ENCODE measurements around the gene VPS37D.

The VPS37D gene

DNA sequence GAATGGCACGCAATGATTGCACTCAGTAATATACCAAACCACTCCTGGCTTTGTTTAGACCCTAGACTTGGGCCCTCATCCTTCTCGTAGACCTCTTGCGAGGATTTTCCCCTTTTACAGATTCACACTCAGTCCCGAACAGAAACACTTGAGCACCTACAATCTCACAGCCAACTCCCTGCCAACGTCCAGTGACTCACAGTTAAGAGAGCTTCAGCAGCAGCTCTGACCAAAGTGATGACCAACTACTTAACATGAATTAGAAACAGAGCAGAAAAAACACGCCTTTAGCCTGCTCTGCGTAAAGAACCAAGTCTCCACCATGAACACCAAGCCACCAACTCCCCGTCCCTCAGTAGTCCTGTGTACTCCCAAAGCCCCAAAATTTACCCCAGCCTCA, 13.4 kb downstream of the VPS37D start:
- peak; percentile 60 for DNase-seq (ENCODE audit: low read depth)

DNA sequence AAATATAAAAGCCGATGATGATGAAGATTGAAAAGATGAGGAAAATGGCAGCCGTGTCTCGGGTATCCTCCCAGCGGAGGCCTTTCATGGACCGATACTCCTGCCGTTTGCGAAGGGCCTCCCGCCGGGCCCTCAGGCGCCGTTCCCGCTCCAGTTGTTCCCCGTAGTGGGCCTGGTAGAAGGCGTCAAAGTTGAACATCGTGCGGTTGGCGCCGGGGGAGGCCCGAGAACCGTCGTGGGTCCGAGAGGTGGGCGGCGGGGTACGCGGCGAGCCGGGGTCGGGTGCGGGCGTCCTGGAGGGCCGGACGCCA, 15.1 kb downstream of the VPS37D start:
- DNase-seq (ENCODE audit: low read depth): no peak

DNA sequence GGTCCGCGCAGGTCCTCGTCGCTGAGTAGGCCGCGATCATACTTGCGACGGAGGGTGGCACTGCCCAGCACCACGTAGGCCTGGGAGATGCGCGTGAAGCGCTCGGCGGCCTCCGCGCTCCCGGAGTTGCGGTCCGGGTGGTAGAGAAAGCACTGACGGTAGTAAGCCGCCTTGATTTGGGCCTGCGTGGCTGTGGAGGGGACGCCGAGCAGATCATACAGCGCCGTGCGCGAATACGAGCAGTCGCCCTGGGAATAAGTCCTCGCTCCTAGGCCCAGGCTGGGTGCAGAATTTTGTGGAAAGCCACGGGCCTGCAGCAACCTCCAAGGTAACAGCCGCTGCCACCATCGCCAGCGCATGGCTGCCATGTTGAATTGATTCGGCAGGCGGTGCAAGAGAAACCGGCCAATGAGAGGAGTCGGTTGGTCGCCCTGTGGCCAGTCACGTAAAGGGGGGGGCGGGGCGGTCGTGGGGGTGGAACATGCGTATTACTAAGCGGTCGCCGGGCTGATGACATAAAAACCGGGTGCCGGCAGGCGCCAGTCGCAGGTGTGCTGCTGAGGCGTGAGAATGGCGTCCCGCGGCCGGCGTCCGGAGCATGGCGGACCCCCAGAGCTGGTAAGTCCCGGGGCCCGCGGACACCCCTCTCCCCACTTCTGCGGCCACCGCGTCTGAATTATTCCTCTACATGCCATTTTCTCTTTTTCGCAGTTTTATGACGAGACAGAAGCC, 15.6 kb downstream of the VPS37D start, which contains the start of the genes BUD23 and DNAJC30:
TSS of gene BUD23 (plus strand) at position 542 of the 732 bp plus-strand sequence. CDS start at position 571, 29 bp downstream.
TSS of gene DNAJC30 (minus strand) at position 398 of the 732 bp plus-strand sequence. CDS start at position 368, 30 bp downstream.
- DNase-seq (ENCODE audit: low read depth): peak; percentile 93

DNA sequence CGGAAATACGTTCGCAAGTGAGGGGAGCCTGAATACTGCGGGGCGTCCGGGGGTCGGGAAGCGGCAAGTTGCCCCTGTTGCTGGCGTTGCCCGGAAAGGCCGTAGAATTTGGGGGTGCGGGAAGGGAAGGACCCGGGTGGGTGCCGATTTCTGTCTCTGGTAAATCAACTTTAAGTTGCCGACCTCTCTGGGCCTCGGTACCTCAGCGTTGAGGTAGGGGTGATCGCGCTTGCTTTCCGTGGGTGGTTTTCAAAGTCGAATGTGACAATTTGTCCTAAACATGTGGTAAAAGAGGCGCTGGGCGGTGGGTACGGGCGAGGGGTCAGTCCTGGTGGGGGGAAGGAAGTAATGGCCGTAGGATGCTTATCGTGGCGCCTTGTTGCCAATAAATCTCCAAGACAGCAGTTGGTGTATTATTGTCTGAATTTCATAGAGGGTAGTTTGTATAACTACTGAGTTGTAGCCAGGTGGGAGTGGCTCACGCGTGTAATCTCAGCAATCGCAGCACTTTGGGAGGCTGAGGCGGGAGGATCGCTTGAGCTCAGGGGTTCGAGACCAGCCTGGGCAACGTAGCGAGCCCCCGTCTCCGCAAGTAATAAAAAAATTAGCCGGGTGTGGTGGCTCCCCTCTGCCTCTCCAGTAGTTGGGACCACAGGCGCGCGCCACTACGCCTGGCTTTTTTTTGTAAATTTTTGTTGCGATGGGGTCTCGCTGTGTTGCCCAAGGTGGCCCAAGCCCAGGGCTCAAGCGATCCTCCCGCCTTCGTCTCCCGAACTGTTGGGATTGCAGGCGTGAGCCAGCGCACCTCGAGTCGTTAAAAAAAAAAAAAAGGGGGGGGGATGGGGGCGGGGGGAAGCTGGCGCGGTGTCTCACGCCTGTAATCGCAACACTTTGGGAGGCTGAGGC, 16.4 kb downstream of the VPS37D start:
- DNase-seq (ENCODE audit: low read depth): no peak

DNA sequence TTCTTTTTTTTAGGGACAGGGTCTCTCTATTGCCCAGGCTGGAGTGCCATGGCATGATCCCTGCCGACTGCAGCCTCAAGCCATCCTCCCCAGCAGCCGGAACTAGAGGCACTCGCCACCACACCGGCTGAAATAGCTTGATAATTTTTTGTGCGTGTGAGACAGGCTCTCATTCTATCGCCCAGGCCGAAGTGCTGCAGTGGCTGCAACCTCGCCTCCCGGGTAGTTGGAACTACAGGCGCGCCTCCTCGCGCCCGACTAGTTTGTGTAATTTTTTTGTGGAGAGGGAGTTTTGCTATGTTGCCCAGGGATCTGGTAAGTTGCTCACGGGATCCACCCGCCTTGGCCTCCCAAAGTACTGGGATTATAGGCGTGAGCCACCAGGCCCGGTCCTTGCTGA, 17.7 kb downstream of the VPS37D start:
- no peak for DNase-seq (ENCODE audit: low read depth)

DNA sequence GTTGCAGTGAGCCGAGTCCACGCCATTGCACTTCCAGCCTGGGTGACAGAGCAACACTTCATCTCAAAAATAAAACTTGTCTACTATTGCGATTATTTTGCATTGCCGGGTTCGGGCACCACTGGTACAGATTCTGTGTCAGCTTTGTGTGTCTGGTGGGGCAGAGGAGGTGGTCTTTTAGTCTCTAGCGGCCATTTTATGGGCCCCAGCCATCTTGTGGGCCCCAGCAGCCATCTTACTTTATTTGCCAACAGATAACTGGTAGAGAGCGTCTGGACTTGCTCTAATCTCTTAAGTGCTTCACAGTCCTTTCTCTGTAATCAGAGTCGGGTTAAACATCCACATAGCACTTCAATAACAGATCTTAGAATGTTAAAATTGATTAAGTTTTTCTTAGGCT, 20.7 kb downstream of the VPS37D start:
- no peak for DNase-seq (ENCODE audit: low read depth)

DNA sequence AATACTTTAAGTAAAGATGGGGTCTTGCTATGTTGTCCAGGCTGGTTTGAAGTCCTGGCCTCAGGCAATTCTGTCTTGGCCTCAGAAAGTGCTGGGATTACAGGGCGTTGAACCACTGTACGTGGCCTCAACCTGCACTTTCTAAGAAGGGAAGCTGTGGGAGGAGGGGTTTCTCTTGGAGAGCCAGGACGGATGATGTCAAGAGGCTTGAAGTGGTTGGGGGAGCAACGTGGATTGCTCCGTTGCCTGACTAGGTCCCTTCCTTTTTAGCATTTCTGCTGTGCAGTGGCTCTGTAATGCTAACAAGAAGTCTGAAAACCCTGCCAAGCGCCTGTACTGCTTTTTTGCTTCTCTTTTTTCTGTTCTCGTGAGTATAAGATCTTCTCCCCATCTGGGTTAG, 23.0 kb downstream of the VPS37D start:
- no peak for DNase-seq (ENCODE audit: low read depth)

DNA sequence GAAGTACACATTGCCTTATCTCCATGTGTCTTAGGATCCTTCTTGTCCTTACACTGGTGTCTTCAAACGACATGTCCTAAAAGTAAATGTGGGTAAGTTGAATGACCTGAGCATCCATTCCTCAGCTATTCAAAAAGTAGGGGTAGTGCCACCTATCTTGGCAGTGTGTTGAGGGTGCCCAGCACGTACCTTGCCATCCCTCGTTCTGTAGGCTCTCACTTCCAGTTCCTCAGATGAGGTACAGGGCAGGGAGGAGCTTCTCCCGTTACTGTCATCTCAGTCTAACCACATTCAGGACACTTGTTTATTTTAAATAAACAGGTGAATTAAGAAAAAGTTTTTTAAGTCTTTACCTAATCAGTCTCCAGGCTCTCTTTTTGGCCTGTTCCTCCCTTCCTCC, 28.7 kb downstream of the VPS37D start:
- no peak for DNase-seq (ENCODE audit: low read depth)

DNA sequence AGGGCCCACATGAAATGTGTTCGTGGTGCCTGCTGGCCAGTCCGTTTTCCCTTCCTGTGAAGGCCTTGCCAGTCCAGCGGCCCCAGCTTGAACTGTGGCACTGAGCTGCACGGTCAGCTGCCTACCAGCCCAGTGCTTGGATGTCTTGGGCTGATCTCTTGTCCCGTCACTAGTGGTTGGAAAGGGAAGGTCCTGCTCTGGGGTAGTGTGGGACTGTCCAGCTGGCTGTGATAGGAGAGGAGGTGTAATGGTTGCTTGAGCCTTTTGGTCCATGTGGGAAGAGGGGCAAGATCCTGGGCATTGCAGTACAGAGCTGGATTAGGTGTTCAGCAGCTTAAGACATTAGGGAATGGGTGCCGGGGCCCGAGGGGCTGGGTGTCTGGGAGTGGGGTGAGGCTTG, 30.8 kb downstream of the VPS37D start:
- DNase-seq (ENCODE audit: low read depth): no peak

DNA sequence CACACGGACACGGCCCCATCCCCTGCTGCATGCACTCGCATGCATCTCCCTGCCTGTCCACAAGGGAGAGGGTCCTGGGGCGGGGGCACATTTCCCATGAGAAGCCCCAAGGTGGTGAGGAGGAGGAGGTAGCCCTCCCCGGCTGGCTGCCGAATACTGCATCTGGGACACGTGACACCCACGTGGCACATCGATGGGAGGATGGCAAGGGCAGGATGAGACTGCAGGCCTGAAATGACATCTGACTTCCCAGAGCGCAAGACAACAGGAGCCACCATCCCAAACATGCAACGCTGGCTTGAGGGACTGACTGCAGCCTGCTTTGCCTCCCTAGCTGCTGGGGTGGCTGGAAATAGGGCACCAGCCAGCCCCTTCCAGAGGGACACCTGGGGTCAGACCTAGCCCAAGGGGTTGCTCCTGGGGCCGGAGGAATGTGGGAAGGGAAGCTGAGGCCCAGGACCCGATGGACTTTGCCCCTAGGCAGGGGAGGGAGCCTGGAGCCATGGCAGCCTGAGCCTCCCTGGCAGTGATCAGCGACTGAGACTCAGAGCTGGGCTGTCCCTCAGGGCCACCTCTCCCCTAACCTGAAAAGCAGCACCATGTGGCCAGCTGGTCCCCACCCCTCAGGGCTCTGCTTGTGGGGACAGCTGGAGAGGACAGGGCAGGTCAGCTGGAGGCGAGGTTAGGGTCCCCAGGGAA, 31.9 kb downstream of the VPS37D start:
- DNase-seq (ENCODE audit: low read depth): no peak

DNA sequence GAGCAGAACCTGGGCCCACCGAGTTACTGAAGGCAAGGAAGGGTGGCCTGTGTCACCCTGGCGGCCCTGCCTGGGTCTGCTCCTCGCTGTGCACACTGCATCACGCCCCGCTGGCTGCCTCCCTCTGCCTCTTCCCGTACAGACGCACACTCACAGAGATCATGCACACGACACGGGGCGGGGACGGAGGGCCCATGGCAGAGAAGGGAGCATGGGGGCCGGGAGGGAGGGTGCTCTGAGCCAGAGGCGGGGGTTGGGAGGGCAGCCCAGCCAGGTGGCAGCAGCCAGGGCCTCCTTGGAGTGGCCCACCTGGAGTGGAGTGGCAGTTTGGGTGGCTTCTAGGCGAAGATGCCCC, 32.4 kb downstream of the VPS37D start:
- no peak for DNase-seq (ENCODE audit: low read depth)

DNA sequence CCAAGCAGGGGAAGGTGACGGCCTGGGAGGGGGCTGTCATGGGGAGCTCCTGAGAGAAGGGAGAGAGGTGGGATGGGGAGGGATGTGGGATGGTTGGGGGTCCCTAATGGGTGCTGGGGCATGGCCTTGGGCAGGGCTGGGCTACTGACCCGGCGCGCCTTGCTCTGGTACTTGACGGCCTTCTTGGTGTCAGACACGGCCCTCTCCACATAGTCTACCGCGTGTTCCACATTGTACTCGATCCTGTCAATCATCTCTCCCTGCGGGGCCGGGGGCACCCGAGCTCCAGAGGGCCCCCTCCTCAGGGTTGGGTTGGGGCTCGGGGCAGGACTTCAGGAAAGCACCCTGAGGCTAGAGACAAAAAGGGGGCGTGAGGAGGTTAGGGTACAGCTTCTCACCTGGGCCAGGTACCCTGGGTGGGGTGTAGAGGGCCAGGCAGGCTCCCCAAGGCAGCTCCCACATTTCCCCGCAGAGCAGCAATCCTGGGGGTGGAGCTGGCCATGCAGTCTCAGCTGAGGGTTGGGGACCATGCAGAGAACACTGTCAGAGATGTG, 33.0 kb downstream of the VPS37D start:
- no peak for DNase-seq (ENCODE audit: low read depth)

DNA sequence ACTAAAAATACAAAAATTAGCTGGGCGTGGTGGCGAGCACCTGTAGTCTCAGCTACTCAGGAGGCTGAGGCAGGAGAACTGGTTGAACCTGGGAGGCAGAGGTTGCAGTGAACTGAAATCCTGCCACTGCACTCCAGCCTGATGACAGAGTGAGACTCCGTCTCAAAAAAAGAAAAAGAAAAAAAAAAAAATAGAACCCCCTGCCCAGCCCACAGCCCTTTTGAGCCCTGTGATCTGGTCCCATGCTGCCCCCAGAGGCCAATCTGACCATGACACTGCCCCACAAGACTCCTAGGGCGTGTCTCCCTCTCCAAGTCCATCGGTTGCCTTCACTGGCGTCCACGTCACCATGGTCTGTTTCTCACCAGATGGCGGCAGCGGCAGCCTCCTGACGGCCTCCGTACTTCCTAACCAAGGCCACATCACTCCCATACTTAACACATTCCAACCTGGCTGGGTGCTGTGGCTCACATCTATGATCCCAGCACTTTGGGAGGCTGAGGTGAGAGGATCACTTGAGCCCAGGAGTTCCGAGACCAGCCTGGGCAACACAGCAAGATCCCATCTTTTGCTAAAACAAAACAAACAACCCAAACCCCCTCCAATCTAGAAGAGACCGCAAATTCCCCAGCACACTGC, 33.8 kb downstream of the VPS37D start:
- peak; percentile 56 for DNase-seq (ENCODE audit: low read depth)

DNA sequence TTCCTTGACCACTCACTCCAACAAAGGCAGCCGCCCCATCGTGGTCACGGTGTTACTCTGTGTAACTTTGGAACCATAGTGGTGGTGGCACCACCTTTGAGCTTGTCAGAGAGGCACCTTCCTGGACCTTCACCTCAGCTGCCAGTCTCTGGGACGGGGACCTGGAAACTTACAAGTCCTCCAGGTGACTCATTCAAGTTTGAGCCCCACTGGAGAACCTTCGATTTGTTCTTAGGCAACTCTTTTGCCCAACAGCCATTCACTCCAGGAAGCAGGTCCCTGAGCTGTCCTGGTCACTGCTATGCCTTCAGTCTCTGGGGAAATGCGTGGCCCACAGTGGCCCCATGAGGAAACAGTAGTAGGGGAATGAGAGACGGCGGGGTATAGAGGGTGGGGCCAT, 34.6 kb downstream of the VPS37D start:
- no peak for DNase-seq (ENCODE audit: low read depth)

DNA sequence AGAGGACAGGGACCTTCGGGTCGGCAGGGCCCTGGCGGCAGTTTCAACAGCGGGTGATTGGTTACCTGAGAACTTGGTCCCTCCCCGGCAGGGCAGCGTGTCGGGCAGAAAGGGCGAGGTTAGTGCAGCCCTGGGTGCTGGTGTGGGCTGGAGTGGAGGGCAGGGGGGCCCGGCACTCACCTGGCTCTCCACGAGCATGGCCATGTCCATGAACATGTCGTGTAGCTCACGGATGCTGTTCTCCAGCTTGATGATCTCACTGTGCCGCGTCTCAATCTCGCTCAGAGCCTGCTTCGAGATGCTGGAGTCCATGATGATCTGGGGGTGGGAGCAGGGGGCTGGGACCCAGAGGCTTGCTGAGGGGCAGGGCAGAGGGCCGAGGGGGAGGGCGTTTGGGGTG, 35.0 kb downstream of the VPS37D start:
- DNase-seq (ENCODE audit: low read depth): no peak

DNA sequence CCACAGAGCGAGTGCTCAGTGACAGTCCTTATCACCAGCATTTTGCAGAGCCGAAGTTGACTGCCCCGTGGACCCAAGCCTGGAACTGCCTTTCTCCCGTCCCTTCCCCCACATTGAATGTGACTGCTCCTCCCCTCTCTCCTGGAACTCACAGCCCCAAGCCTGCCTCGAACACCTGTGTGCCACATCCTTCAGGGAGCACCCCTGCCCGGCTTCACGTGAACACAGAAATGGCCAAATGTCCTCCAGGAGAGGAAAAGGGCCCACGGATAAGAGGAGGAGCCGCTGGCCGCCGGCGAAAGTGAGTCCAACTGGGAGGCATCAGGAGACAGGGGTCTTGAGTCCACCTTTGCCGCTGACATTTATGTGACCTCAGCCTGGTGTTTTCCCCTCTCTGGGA, 35.6 kb downstream of the VPS37D start:
- no peak for DNase-seq (ENCODE audit: low read depth)

DNA sequence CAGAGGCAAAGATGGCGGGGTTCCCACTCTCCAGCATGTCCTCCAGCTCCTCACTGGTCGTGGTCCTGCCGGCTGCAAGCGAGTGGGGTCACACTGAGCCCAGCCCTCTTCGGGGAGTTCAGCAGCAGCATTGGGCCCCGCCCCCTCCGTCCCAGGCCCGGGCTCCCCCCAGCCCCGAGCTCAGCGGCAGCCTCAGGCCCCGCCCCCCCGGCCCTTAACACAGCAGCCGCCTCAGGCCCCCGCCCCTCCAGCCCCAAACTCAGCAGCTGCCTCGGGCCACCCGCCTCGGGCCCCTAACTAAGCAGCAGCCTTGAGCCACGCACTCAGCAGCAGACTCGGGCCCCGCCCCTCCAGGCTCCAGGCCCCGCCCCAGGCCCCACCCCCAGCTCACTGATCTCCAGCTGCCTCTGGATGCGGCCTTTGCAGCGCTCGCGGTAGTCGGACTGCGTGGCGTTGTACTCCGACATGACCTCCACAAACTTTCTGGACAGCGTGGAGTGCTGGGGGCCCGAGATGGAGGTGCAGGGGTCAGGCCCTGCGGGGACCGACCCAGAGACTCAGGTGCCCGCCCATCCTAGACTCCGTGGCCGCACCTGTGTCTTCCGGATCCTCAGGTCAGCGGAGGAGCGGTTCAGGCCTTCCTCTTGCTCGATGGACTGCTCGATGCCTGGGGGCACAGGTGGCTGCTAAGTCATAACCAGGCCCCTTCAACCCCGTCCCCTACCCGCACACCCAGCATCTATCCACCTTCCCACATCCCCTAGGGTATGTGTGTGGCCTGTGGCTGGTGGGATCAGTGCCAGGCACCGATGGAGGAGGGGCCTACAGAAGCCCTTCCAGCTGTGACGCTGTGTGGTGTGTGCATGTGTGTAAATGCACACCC, 36.4 kb downstream of the VPS37D start:
- DNase-seq (ENCODE audit: low read depth): peak; percentile 52

DNA sequence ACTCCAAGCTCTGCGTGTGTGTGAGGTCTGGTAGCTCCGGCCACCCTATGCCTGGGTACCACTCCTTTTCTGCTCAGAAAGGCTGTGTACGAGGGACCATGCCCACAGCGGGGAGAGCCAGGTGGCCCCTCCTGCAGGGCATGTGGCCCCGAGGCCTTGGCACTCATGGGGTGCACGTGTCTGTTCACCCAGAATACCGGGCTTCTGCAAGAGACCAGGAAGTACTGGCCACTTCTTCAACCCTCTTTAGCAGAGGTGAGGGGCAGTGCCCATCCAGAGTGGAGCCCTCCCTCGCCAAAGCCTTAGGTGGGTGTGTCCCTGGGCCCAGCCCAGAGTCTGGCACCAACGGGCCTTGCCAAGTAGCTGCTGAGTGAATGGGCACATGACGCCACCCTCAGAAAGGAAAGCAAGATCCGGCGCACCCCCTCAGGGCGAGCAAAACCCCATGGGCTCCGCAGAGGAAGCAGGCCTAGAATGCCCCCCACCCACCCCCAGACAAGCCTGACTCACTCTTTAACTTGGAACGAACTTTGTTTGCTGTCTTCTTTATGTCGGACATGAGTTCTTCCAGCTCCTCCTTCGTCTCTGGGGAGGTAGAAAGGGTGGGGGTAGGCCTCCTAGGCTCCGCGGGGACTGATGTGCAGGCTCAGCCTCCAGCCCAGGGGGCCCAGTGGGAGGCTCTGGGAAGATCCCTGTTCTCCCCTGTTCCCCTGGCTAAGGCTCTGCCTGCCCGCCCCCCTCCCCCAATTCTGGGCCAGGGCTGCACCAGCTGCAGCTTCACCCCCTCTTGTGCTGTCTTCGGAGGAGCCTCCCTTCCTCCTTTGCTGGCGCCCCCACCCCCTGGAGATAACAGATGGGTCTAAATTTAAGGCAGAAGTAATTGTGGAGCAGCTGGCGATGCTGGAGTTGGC, 37.3 kb downstream of the VPS37D start:
- peak; percentile 37 for DNase-seq (ENCODE audit: low read depth)

DNA sequence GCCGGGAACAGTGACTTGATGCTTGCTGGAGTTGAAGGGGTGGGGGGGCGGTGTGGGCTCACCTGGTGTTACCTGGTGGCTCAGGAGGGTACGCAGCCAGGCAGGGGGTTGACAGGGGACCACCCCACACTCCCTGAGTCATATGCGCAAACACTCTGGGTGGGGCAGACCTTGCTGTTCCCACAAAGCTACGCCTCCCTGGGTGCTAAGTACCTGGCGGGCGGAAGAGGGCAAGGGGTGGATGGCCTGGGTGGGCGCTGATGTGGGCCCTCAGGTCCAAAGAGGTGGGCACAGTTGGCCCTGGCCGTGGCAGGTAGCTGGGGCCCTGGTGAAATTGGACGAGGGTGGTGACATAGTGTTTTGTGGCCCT, 37.9 kb downstream of the VPS37D start:
- no peak for DNase-seq (ENCODE audit: low read depth)
